Measurements from ENCODE around the gene FAM210B. TPM values are rescaled to one million over a fixed set of nuclear protein-coding genes. Genes with fewer than 3 reads are reported as not detected.

Gene FAM210B
- total and polyA plus RNA-seq, 2 of the 13 experiments (the other 11 are each of a cell fraction or from before 2014, with no cell fraction given) = 75.9 to 107 TPM

- no peak for TF ChIP-seq ZNF552 (CRISPR knock-in tag; IDR thresholded peaks at IDR 0.05; ENCODE audit: borderline replicate concordance)
- no peak for TF ChIP-seq NFATC3 (CRISPR knock-in tag; IDR thresholded peaks at IDR 0.05)
- TF ChIP-seq TEF (CRISPR knock-in tag; IDR thresholded peaks at IDR 0.05) = 0 out of 2 replicates have a peak, but pooled peaks have one; percentile 38
- no peak for TF ChIP-seq ELF1 (CRISPR knock-in tag; IDR thresholded peaks at IDR 0.05)
Measured at GRCh38 chr20:56409521-56409920, 50.7 kb downstream of the FAM210B start (continued).

- Histone ChIP-seq H3K27me3 (ENCODE audit: control insufficient read depth in 1 of 2, insufficient read depth in 2 of 2, low read length in 2 of 2) (no peaks in the 10 kb centered on the region), H3K27ac (ENCODE audit: extremely low read length, insufficient read depth, low read length) (no peak overlapping the region), H3K4me2 (ENCODE audit: low read depth, low read length) (no peak overlapping the region), H3K4me3 (replicated peaks in 1 of 3; ENCODE audit: insufficient read depth in 1 of 3, low read depth in 2 of 3, low read length in 3 of 3) (no peak overlapping the region), H4K20me1 (ENCODE audit: insufficient read depth, low read length) (no peaks in the 10 kb centered on the region), H3K4me1 (ENCODE audit: insufficient read depth, low read length) (peaks cover 32% of the 10 kb centered on the region), H3K9me3 (ENCODE audit: low read length) (no peaks in the 10 kb centered on the region), H3K36me3 (replicated peaks in 1 of 2; ENCODE audit: control insufficient read depth in 1 of 2, insufficient read depth in 2 of 2, low read length in 2 of 2) (peaks cover 10 to 31% of the 10 kb centered on the region in 2 experiments; a peak in 4 of 5 replicates), H3K79me2 (ENCODE audit: insufficient read depth, low read length) (no peaks in the 10 kb centered on the region), H2AFZ (ENCODE audit: low read length) (no peak overlapping the region), H3K9ac (ENCODE audit: insufficient read depth, low read depth, low read length) (no peak overlapping the region)
- BruUV-seq (replicated peaks) = no TSS peak
- TF ChIP-seq FOXP4 (CRISPR knock-in tag; IDR thresholded peaks at IDR 0.05) (no peak), TEF (CRISPR knock-in tag; IDR thresholded peaks at IDR 0.05) (0 out of 2 replicates have a peak, but pooled peaks have one; percentile 11), THAP11 (CRISPR knock-in tag; IDR thresholded peaks at IDR 0.05) (0 out of 2 replicates have a peak, but pooled peaks have one; percentile 18), ELF4 (CRISPR knock-in tag; IDR thresholded peaks at IDR 0.05; ENCODE audit: borderline replicate concordance) (no peak), ZNF781 (CRISPR knock-in tag; IDR thresholded peaks at IDR 0.05; ENCODE audit: borderline replicate concordance, not compliant biosample characterization) (no peak), PTBP1 (IDR thresholded peaks at IDR 0.05; ENCODE audit: low read depth, low read length, poor library complexity, severe bottlenecking) (no peak)
- WGBS (ENCODE audit: low lambda C conversion rate) = 94% methylated on average over 1 of the region's 1 CpG
- no peak for FAIRE-seq
- intact Hi-C loops (cut with micrococcal nuclease; ENCODE audit: unreplicated experiment) (no loop called here), in situ Hi-C loops (cut with HindIII; ENCODE audit: extremely low pct_ligation_motif_present, low pct_unique_long_range_greater_than_20kb) (no loop called here)
- CTCF ChIA-PET (ENCODE audit: low intra/inter-chr PET ratio, low total read pairs) = no interaction called here
- no peak for DNase-seq (ENCODE audit: low spot score)
- POLR2A ChIA-PET = interaction anchor here (1.2 to 5.5 kb wide), 3 partner anchors 12 to 50 kb away, joined by 3 to 50 read pairs (median 4); partner anchors contain the start of genes AURKA and CSTF1
- no peak for ATAC-seq
Measured at GRCh38 chr20:56409956-56410355, 51.2 kb downstream of the FAM210B start.
